Activated CD8-positive, alpha-beta memory T cell treated with anti-CD3 and anti-CD28 coated beads for 48 hours (primary cell): ENCODE data around the gene KRTAP5-1.

ENCODE experiments used
- DNase-seq, 3 experiments: peaks; one replicate each; pipeline ENCODE4 v3.0.0-alpha.2; 2020; ENCODE audit warnings: low read depth in 2 of 3, low spot score in 2 of 3

KRTAP5-1 gene

DNA sequence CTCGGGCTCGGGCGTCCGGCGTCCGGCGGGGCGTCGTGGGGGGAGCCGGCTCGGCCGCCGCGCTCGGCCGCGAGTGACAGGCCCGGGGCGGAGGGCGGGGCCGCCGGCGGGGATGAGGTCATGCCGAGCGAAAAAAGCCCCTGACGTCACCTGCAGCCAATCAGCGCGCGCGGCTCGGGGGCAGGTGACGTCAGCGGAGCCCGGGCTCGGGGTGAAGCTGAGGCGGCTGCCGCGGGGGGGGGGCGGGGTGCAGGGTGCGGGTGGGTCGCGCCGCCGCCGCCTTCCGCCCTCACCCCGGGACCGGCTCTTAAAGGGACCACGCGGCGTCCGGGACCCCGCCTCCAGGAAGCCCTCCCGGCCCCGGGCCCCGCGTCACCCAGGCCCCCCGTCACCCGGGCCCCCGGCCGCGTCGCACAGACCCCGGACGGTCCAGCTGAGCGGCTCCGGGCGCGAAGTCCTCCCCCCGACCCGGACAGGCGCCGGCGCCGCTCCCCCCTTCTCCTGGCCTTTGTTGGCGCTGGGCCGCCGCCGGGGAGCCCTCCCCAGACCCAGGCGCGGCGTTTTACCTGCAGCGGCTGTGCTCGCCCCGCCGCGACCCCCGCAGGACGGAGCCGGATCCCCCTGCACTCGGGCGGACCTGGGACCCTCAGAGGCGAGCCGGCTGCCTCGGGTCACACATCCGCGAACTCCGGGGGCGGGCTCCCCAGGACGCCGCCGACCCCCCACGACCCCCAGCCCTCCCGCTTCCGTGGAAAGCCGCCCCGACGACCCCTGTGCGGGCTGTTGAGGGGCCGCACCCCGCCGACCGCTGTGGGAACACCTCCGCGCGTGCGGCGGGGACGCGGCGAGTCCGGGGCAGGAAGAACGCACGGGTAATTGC is 12.6 kb downstream of the KRTAP5-1 start, which contains the start of gene DUSP8:
Gene DUSP8, minus strand, starts transcription at position 75 of the 880 bp plus-strand sequence. CDS start 6,445 bp downstream, outside the sequence.
- DNase-seq, result peak; percentile 70 to 82 (median 82)

- no peak for DNase-seq
These were observed 13.3 kb downstream of the KRTAP5-1 start for GRCh38 chr11:1571760-1572196.

GRCh38 chr11:1570896-1571759 is 14.0 kb downstream of the KRTAP5-1 start:
- DNase-seq, result no peak

- DNase-seq, result no peak
These were observed 14.6 kb downstream of the KRTAP5-1 start for GRCh38 chr11:1570531-1570895.

- no peak for DNase-seq
These were observed 15.1 kb downstream of the KRTAP5-1 start for GRCh38 chr11:1570001-1570453.

- no peak for DNase-seq
These were observed 15.8 kb downstream of the KRTAP5-1 start for GRCh38 chr11:1569251-1569780.

GRCh38 chr11:1568441-1568911 is 16.6 kb downstream of the KRTAP5-1 start:
- DNase-seq, result no peak

DNA sequence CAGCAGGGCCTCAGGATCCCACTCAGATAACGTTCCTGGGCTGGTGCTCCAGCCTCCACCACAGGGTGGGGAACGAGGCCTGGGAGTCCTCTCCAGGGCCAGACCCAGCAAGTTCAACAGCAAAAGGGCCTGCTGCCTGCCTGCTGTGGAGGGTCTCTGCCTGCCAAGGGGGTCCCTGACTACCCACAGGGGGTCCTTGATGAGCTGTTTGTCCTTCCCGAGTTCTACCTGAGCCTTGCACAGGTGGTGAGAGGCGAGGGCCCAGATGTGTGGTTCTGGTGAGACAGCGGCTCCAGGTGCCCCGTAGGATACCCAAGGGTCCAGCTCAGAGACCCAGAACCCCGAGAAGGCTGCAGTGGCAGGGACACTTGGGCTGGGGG is 17.4 kb downstream of the KRTAP5-1 start:
- DNase-seq, result no peak

- DNase-seq, result no peak
These were observed 17.9 kb downstream of the KRTAP5-1 start for GRCh38 chr11:1567052-1567720.

- DNase-seq, result no peak
These were observed 18.6 kb downstream of the KRTAP5-1 start for GRCh38 chr11:1566381-1567051.

DNA sequence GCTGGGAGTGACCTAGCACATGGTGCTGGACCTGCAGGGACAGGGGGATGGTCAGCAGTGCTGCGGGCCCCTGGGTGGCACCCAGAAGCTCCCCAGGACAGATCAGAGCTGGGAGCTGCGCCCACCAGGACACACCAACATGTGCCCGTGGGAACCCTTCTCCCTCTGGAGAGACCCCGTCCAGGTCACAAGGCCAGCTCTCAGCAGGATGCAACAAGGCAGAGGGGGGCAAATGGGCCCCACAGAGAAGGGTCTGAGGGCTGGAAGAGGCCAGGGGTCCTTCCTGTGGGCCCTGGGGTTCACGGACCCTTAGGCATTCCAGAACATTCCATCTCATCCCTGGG is 19.2 kb downstream of the KRTAP5-1 start:
- DNase-seq, result no peak

- no peak for DNase-seq
These were observed 19.7 kb downstream of the KRTAP5-1 start for GRCh38 chr11:1565173-1565903.

DNA sequence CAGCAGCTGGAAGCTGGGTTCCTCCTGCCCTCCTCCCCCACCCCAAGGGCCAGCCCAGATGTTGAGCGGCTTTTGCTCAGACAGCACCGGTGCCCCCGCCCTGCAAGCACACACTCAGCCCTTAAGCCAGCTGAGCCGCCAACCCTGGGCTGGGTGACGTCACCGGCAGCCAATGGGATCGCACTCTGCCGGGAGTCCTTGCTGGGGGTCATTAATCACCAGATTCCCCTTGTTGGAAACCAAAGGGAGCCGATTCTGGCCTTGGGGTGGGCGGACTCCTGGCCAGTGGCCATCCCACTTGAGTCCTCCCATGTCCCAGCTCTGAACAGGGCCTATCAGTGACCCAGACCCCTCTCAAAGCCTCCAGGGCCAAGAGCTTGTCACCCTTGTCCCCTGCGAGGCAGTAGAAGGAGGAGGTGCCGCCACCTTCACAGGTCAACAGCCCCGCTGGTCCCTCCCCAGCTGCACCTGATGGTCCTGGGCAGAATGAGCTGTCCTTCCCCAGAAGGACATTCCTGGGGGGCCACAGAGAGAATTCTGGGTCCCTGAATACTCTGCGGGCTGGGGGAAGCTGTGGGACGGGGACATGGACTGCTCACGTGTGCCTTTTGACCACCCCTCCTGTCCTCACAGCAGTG is 20.4 kb downstream of the KRTAP5-1 start:
- DNase-seq, result no peak

- no peak for DNase-seq
These were observed 21.2 kb downstream of the KRTAP5-1 start for GRCh38 chr11:1563697-1564534.

- no peak for DNase-seq
These were observed 21.9 kb downstream of the KRTAP5-1 start for GRCh38 chr11:1563149-1563638.

DNA sequence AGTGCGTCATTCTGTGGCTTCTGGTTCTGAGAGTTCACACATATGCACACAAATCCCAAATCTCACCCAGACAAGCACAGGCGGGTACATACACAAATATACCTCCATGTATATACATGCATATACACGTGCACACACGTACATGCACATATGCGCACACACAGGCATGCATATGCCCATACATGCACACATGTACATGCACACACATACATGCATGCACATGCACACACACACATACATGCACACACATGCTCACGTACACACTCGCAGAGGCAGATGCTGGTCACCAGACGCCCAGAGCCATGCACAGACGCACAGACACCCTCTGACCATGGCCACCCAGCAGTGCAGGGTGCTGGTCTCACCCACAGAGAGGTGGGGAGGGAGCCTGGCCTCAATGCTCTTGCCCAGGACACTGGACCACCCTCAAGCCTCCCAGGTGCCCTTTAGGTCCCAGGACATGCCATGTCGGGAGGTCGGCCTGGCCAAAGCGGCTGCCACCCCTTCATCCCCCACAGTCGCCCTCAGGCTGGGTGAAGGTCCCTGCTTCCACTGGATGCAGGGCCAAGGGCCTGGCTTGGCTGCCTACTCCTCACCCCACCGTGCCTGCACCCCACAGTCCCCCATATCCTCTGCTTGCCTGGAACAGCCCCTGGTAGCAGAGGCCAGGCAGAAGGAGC is 22.5 kb downstream of the KRTAP5-1 start:
- no peak for DNase-seq

DNA sequence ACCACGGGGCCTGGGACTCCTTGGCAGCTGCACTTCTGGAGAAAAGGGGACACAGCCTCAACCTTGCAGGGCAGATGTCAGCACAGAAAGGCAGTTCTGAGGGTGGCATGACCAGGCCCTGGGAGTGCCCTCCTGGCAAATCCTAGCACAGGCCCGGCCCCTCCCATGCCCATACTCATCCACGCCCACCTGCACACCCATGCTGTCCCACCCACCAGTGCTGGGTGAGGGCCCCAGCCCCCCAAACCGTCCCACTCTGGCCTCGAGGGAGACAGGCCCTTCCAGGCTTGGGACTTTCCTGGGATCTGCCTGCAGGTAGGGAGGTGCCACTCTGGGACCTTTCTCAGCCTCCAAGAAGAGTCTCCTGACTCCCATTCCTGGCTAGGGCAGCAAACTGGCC is 23.1 kb downstream of the KRTAP5-1 start:
- DNase-seq, result no peak

DNA sequence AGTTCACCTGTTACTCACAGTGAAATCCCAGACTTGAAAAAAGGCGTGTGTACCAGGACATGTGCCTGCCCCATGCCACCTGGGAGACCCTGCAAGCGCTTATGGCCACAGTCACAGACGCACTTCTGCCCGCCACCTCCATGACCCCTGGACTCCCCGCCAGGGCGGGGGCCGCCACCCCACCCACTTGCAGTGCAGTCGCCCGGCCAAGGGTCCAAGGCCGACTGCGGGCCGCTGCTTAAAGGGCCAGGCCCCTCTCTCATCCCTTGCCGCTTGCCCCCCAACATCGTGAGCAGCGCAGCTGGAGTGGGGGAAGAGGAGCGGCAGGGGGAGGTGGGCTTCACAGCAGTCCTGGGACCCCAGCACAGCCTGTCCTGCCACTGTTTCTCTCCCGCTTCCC is 23.8 kb downstream of the KRTAP5-1 start:
- DNase-seq, result no peak
